ENCODE measurements around the gene QKI.

DNA sequence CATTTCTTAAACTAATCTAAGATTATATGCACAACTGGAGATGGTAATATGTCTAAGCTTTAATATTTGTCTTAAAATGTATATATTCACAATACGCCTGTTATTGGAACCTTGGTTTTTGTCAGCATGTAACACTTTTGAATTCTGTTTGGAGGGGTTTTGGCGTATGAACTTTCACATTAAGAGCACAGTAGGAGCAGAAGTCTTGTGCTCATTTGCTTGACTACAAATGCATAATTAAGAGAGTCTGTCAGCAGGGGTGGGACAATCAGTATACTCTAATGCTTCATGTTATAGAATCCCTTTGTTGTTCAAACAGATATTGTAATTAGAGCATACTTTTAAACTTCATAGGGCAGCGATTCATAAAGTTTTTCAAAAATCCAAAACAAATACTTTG, 112.8 kb downstream of the QKI start:
- TF ChIP-seq, protein P1, sequence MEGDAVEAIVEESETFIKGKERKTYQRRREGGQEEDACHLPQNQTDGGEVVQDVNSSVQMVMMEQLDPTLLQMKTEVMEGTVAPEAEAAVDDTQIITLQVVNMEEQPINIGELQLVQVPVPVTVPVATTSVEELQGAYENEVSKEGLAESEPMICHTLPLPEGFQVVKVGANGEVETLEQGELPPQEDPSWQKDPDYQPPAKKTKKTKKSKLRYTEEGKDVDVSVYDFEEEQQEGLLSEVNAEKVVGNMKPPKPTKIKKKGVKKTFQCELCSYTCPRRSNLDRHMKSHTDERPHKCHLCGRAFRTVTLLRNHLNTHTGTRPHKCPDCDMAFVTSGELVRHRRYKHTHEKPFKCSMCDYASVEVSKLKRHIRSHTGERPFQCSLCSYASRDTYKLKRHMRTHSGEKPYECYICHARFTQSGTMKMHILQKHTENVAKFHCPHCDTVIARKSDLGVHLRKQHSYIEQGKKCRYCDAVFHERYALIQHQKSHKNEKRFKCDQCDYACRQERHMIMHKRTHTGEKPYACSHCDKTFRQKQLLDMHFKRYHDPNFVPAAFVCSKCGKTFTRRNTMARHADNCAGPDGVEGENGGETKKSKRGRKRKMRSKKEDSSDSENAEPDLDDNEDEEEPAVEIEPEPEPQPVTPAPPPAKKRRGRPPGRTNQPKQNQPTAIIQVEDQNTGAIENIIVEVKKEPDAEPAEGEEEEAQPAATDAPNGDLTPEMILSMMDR (conservative IDR thresholded peaks at IDR 0.05): no peak
- no peak for TF ChIP-seq EZH2 (IDR thresholded peaks at IDR 0.05; ENCODE audit: low read depth)

Measured in PC-9 (cell line).